ENCODE data around the gene CACNA1A.
"Not testable (repeated sequence)": the region's sequence is repeated elsewhere in the genome, so short reads cannot be mapped to it uniquely, and the experiment has no call there.

The CACNA1A gene

GRCh38 chr19:13506471-13506820 is at the start of gene CACNA1A:
Gene CACNA1A, minus strand, starts transcription at chr19:13506479. Its CDS starts 255 bp downstream, at chr19:13506224.
- no peak for DNase-seq

GRCh38 chr19:13554506-13555240 is 48.4 kb upstream of the CACNA1A start:
- DNase-seq: no peak

GRCh38 chr19:13553880-13554400 is 47.7 kb upstream of the CACNA1A start:
- DNase-seq: no peak

GRCh38 chr19:13548131-13548530 is 41.9 kb upstream of the CACNA1A start:
- DNase-seq: no peak

- DNase-seq: no peak
Observed at GRCh38 chr19:13547102-13547501, 40.8 kb upstream of the CACNA1A start.

GRCh38 chr19:13544423-13544822 is 38.1 kb upstream of the CACNA1A start:
- DNase-seq: no peak

GRCh38 chr19:13541554-13541953 is 35.3 kb upstream of the CACNA1A start:
- DNase-seq: no peak

- DNase-seq: no peak
Observed at GRCh38 chr19:13539332-13539731, 33.1 kb upstream of the CACNA1A start.

GRCh38 chr19:13538601-13539253 is 32.4 kb upstream of the CACNA1A start:
- no peak for DNase-seq

GRCh38 chr19:13537454-13537853 is 31.2 kb upstream of the CACNA1A start:
- DNase-seq: no peak

GRCh38 chr19:13530720-13531119 is 24.4 kb upstream of the CACNA1A start:
- no peak for DNase-seq

- DNase-seq: not testable (repeated sequence)
Observed at GRCh38 chr19:13529721-13530120, 23.4 kb upstream of the CACNA1A start.

GRCh38 chr19:13526552-13526951 is 20.3 kb upstream of the CACNA1A start:
- DNase-seq: no peak

GRCh38 chr19:13521066-13521465 is 14.8 kb upstream of the CACNA1A start:
- DNase-seq: no peak

GRCh38 chr19:13511947-13512346 is 5.7 kb upstream of the CACNA1A start:
- no peak for DNase-seq

- DNase-seq: no peak
Observed at GRCh38 chr19:13507053-13507611, 853 bp upstream of the CACNA1A start.

GRCh38 chr19:13505761-13506470 is 363 bp downstream of the CACNA1A start:
- peak; percentile 3 for DNase-seq

- DNase-seq: no peak
Observed at GRCh38 chr19:13505164-13505695, 1.0 kb downstream of the CACNA1A start.

GRCh38 chr19:13503570-13504235 is 2.6 kb downstream of the CACNA1A start:
- DNase-seq: no peak

GRCh38 chr19:13502231-13502630 is 4.0 kb downstream of the CACNA1A start:
- no peak for DNase-seq

- DNase-seq: no peak
Observed at GRCh38 chr19:13499692-13500091, 6.6 kb downstream of the CACNA1A start.

GRCh38 chr19:13493516-13494310 is 12.6 kb downstream of the CACNA1A start:
- no peak for DNase-seq
